AG04450 (cell line): ENCODE results near the gene TRABD. TPM values are rescaled to one million over a fixed set of nuclear protein-coding genes. Genes with fewer than 3 reads are reported as not detected.

Experiments
- CTCF ChIA-PET: fragments of 300-600, 350-600 bp; formaldehyde crosslinking; extraction: SDS; loops from one replicate; lab custom pipeline; 2022; ENCODE audit warnings: antibody characterized with exemption, inconsistent platforms; lab: Charles Lee
- POLR2A ChIA-PET: fragments of 350-600 bp; formaldehyde crosslinking; extraction: SDS; loops from one replicate; lab custom pipeline; 2021; ENCODE audit warnings: antibody characterized with exemption, inconsistent platforms; lab: Yijun Ruan, JAX
- DNase-seq: peaks from one replicate; pipeline ENCODE4 v3.0.0-alpha.2; 2011; ENCODE audit warnings: low read depth, low spot score
- H3K27ac ChIP-seq: one replicate; pipeline ENCODE4 v1.5.1; 2012; ENCODE audit warnings: low read depth, low read length, control low read depth
- H3K27me3 ChIP-seq: one replicate; pipeline ENCODE4 v1.6.0; 2012; ENCODE audit warnings: low read length; ENCODE audit not compliant: control insufficient read depth, insufficient read depth
- H3K4me3 ChIP-seq: 2 replicates; pipeline ENCODE4 v1.5.1; 2011; ENCODE audit warnings: mild to moderate bottlenecking, low read depth, low read length, control low read depth
- H3K9me3 ChIP-seq: 2 replicates; pipeline ENCODE4 v1.5.1; 2012; ENCODE audit warnings: low read length; ENCODE audit not compliant: control insufficient read depth, insufficient read depth
- CTCF ChIP-seq: IDR thresholded peaks from 2 replicates; pipeline ENCODE4 v1.5.1; 2011; ENCODE audit warnings: low read depth, low read length, control low read depth, inconsistent platforms
- polyA plus RNA-seq: library from polyadenylated mRNA; depleted of rRNA; stranded (reverse); fragments of >200 nt; gene quantifications from 2 replicates; pipeline ENCODE4 v1.2.3, GENCODE V29; 2011

Gene TRABD
- polyA plus RNA-seq, 1 experiment: 8.7 TPM

GRCh38 chr22:50139843-50140415 lies 45.8 kb upstream of the TRABD start:
- Histone ChIP-seq H3K27me3 (no peaks in the 10 kb centered on the region), H3K9me3 (no peaks in the 10 kb centered on the region), H3K27ac (no peak overlapping the region), H3K4me3 (no peak overlapping the region)
- ChIA-PET POLR2A (no interaction called here), CTCF (no interaction called here)
- no peak for TF ChIP-seq CTCF
- no peak for DNase-seq

GRCh38 chr22:50140615-50141014 lies 45.1 kb upstream of the TRABD start:
- H3K9me3 ChIP-seq: no peaks in the 10 kb centered on the region
- POLR2A ChIA-PET: no interaction called here
- no peak overlapping the region for H3K4me3 ChIP-seq
- CTCF ChIA-PET: no interaction called here
- H3K27me3 ChIP-seq: no peaks in the 10 kb centered on the region
- no peak for TF ChIP-seq CTCF
- DNase-seq: no peak
- H3K27ac ChIP-seq: no peak overlapping the region

- no peak for TF ChIP-seq CTCF
- CTCF ChIA-PET: no interaction called here
- no peaks in the 10 kb centered on the region; the same call in 1 of the 2 replicates for H3K9me3 ChIP-seq
- no peak for DNase-seq
- no peak overlapping the region for H3K27ac ChIP-seq
- POLR2A ChIA-PET: interaction anchor here (1.0 to 1.1 kb wide), 2 partner anchors 13 to 174 kb away, joined by 3 to 4 read pairs; no protein-coding TSS in a partner anchor
- H3K27me3 ChIP-seq: no peaks in the 10 kb centered on the region
- H3K4me3 ChIP-seq: no peak overlapping the region
These were observed 44.3 kb upstream of the TRABD start for GRCh38 chr22:50141462-50141861.

GRCh38 chr22:50141891-50142363 lies 43.8 kb upstream of the TRABD start:
- ChIA-PET POLR2A (interaction anchor here (1.0 to 1.1 kb wide), 2 partner anchors 13 to 174 kb away, joined by 3 to 4 read pairs; no protein-coding TSS in a partner anchor), CTCF (interaction anchor here (1.0 to 1.6 kb wide), 3 partner anchors 56 to 212 kb away, joined by 3 to 4 read pairs (median 3); no protein-coding TSS in a partner anchor)
- Histone ChIP-seq H3K9me3 (no peaks in the 10 kb centered on the region; the same call in 1 of the 2 replicates), H3K4me3 (no peak overlapping the region), H3K27me3 (no peaks in the 10 kb centered on the region), H3K27ac (no peak overlapping the region)
- peak; percentile 29; the same call in 1 of the 2 replicates for TF ChIP-seq CTCF
- peak; percentile 29 for DNase-seq

GRCh38 chr22:50143096-50143495 lies 42.6 kb upstream of the TRABD start:
- Histone ChIP-seq H3K27me3 (no peaks in the 10 kb centered on the region), H3K9me3 (no peaks in the 10 kb centered on the region; the same call in 1 of the 2 replicates), H3K4me3 (no peak overlapping the region), H3K27ac (no peak overlapping the region)
- TF ChIP-seq CTCF: no peak
- ChIA-PET POLR2A (no interaction called here), CTCF (interaction anchor here (0.8 to 1.6 kb wide), 4 partner anchors 14 to 213 kb away, joined by 3 to 4 read pairs (median 3); no protein-coding TSS in a partner anchor)
- DNase-seq: no peak
